Measurements from ENCODE around the gene SUSD3. TPM values are rescaled to one million over a fixed set of nuclear protein-coding genes. Genes with fewer than 3 reads are reported as not detected.

Gene SUSD3
- total and polyA plus RNA-seq, 2 of the 8 experiments (the other 6 are each of a cell fraction or from before 2014, with no cell fraction given) = 5.5 to 35.4 TPM

DNA sequence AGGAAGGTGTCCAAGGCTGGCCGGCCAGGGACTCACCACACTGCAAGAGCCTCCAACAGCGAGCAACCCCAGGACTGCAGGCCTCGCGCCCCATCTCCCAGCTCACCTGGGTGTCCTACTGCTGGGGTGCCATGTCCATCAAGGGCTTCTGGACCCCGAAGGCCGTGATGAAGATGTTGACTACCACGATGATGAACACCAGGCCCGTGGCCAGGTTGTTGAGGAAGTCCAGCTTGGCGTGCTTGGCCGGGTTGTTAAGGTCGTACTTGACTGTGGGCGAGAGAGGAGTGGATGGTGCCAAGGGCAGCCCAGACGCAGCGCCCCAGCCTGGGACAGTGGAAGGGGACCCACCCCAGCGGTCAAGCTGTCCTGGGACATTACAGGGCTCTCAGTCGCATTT lies 66.3 kb downstream of the SUSD3 start:
- no peak overlapping the region for H4K5ac ChIP-seq (ENCODE audit: insufficient read length, low read depth, low read length)
- no peak overlapping the region for H3K23ac ChIP-seq (ENCODE audit: insufficient read length)
- POLR2A ChIA-PET (ENCODE audit: partially characterized antibody) = interaction anchor here (1.4 kb wide), 1 partner anchor 9 kb away, joined by 3 read pairs; the partner anchor contains the start of gene NINJ1
- H2BK20ac ChIP-seq (ENCODE audit: low read length) = no peak overlapping the region
- H3K4me3 ChIP-seq (ENCODE audit: extremely low read depth in 1 of 4, insufficient read depth in 2 of 4, low read depth in 3 of 4, low read length in 4 of 4) = no peak overlapping the region
- peaks cover 0 to 4% (median 0%) of the 10 kb centered on the region in 4 experiments; a peak in 1 of 8 replicates for H3K36me3 ChIP-seq (ENCODE audit: control insufficient read depth in 2 of 4, insufficient read depth in 4 of 4, low read length in 3 of 4)
- no peak overlapping the region for H2AFZ ChIP-seq (ENCODE audit: low read length)
- peaks cover 0 to 16% of the 10 kb centered on the region in 2 experiments for H4K20me1 ChIP-seq (replicated peaks in 1 of 2; ENCODE audit: control insufficient read depth in 1 of 2, insufficient read depth in 2 of 2, low read length in 2 of 2)
- no peaks in the 10 kb centered on the region; a peak in 1 of 7 replicates for H3K27me3 ChIP-seq (replicated peaks in 1 of 4; ENCODE audit: control insufficient read depth in 3 of 4, extremely low read depth in 1 of 4, insufficient read depth in 3 of 4, low read length in 3 of 4)
- no peak for FAIRE-seq
- H2BK15ac ChIP-seq (ENCODE audit: low read length) = no peak overlapping the region
- H3K4me1 ChIP-seq (replicated peaks in 1 of 4; ENCODE audit: control insufficient read depth in 3 of 4, insufficient read depth in 4 of 4, low read length in 3 of 4) = peaks cover 0 to 14% (median 9%) of the 10 kb centered on the region in 4 experiments; a peak in 6 of 7 replicates
- no peak overlapping the region for H2BK5ac ChIP-seq (ENCODE audit: low read depth, low read length)
- H3K56ac ChIP-seq (replicated peaks; ENCODE audit: insufficient read length, low read depth, low read length) = no peak overlapping the region
- H3K79me2 ChIP-seq (ENCODE audit: control insufficient read depth in 1 of 2, insufficient read depth in 2 of 2, low read length in 2 of 2) = peaks cover 0 to 2% of the 10 kb centered on the region in 2 experiments; a peak in 1 of 4 replicates
- H4K91ac ChIP-seq (replicated peaks; ENCODE audit: insufficient read length, low read length) = no peak overlapping the region
- no peak overlapping the region for H3K14ac ChIP-seq (ENCODE audit: insufficient read length)
- no peak for DNase-seq (ENCODE audit: low read depth in 1 of 2, low spot score in 2 of 2)
- H3K9me3 ChIP-seq (ENCODE audit: insufficient read depth in 2 of 2, low read depth in 1 of 2, low read length in 1 of 2) = no peaks in the 10 kb centered on the region
- H3K23me2 ChIP-seq (ENCODE audit: low read depth, low read length) = 0 out of 2 replicates have a peak, but pooled peaks cover 1% of the 10 kb centered on the region
- H2AK5ac ChIP-seq (ENCODE audit: low read depth, low read length) = no peak overlapping the region
- no peak overlapping the region for H3K27ac ChIP-seq (ENCODE audit: low read depth, low read length)
- no peak overlapping the region for H3K18ac ChIP-seq (ENCODE audit: extremely low read depth, low read length)
- no peak overlapping the region for H3K9ac ChIP-seq (replicated peaks in 1 of 4; ENCODE audit: extremely low read depth in 1 of 4, low read depth in 3 of 4, low read length in 3 of 4)
- peaks cover 4% of the 10 kb centered on the region for H3K79me1 ChIP-seq (ENCODE audit: low read depth, low read length)
- no peak overlapping the region for H2BK120ac ChIP-seq (replicated peaks; ENCODE audit: low read depth, low read length)
- WGBS, 2 experiments (ENCODE audit: extremely low coverage in 1 of 2, insufficient coverage in 1 of 2, insufficient read length in 1 of 2, insufficient replicate concordance in 2 of 2, low coverage in 1 of 2, low lambda C conversion rate in 2 of 2, missing lambda C conversion rate in 1 of 2) = 92% methylated on average over 16 of the region's 16 CpGs; no CpG with 5 or more reads in 1 of the 2 experiments
- H4K8ac ChIP-seq (ENCODE audit: extremely low read depth, insufficient read depth, low read length) = no peak overlapping the region
- TF ChIP-seq SP2 (IDR thresholded peaks at IDR 0.05; ENCODE audit: low read length) (no peak), TCF12 (IDR thresholded peaks at IDR 0.05; ENCODE audit: low read depth, low read length) (no peak), CTBP2 (IDR thresholded peaks at IDR 0.05; ENCODE audit: borderline replicate concordance, insufficient read depth, insufficient read length, low read length) (no peak), RBBP5 (IDR thresholded peaks at IDR 0.05; ENCODE audit: borderline replicate concordance, low read depth, low read length) (no peak), EZH2 (IDR thresholded peaks at IDR 0.05; ENCODE audit: low read depth, low read length, severe bottlenecking) (no peak), TEAD4 (IDR thresholded peaks at IDR 0.05; ENCODE audit: low read depth, low read length) (no peak), ASH2L (IDR thresholded peaks at IDR 0.05; ENCODE audit: low read length) (no peak), JUND (IDR thresholded peaks at IDR 0.05; ENCODE audit: low read length) (no peak)
- TF ChIP-seq, protein P1, sequence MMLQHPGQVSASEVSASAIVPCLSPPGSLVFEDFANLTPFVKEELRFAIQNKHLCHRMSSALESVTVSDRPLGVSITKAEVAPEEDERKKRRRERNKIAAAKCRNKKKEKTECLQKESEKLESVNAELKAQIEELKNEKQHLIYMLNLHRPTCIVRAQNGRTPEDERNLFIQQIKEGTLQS (IDR thresholded peaks at IDR 0.05; ENCODE audit: insufficient read depth, low read depth, low read length) = no peak
- TF ChIP-seq, protein P2, sequence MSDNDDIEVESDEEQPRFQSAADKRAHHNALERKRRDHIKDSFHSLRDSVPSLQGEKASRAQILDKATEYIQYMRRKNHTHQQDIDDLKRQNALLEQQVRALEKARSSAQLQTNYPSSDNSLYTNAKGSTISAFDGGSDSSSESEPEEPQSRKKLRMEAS (IDR thresholded peaks at IDR 0.05) = no peak
- TF ChIP-seq, protein P3, sequence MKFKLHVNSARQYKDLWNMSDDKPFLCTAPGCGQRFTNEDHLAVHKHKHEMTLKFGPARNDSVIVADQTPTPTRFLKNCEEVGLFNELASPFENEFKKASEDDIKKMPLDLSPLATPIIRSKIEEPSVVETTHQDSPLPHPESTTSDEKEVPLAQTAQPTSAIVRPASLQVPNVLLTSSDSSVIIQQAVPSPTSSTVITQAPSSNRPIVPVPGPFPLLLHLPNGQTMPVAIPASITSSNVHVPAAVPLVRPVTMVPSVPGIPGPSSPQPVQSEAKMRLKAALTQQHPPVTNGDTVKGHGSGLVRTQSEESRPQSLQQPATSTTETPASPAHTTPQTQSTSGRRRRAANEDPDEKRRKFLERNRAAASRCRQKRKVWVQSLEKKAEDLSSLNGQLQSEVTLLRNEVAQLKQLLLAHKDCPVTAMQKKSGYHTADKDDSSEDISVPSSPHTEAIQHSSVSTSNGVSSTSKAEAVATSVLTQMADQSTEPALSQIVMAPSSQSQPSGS (IDR thresholded peaks at IDR 0.05; ENCODE audit: low read length) = no peak
- CTCF ChIA-PET (ENCODE audit: partially characterized antibody) = interaction anchor here (1.0 to 1.6 kb wide), 5 partner anchors 13 to 41 kb away, joined by 3 to 9 read pairs (median 4); no protein-coding TSS in a partner anchor
- no peak overlapping the region for H3K4me2 ChIP-seq (ENCODE audit: insufficient read depth in 1 of 2, low read depth in 2 of 2, low read length in 2 of 2)
- H3K4ac ChIP-seq (replicated peaks; ENCODE audit: insufficient read length, low read depth, low read length) = no peak overlapping the region
- no peak overlapping the region for H2BK12ac ChIP-seq (ENCODE audit: low read depth, low read length)

Data from H1 (cell line).